HEK293 (cell line): ENCODE data around the gene FGF6.
"Not testable (repeated sequence)": the region's sequence is repeated elsewhere in the genome, so short reads cannot be mapped to it uniquely, and the experiment has no call there.

ENCODE experiments used
- CTCF ChIA-PET: fragments of 350-600 bp; formaldehyde crosslinking; extraction: SDS; loops from one replicate; lab custom pipeline; 2021; ENCODE audit warnings: antibody characterized with exemption; lab: Yijun Ruan, JAX
- POLR2A ChIA-PET: fragments of 300-600 bp; formaldehyde crosslinking; extraction: SDS; loops from one replicate; lab custom pipeline; 2020; ENCODE audit warnings: antibody characterized with exemption, inconsistent platforms; lab: Yijun Ruan, JAX
- H3K27ac ChIP-seq: fragments of 200-500 bp; sonication (Bioruptor generic); 2 replicates; pipeline ENCODE4 v1.5.1; 2014; ENCODE audit warnings: low read depth, low read length, control low read depth, inconsistent platforms; ENCODE audit errors: extremely low read depth
- H3K36me3 ChIP-seq, 2 experiments: fragments of 200-500 bp in 1 of 2; sonication (Bioruptor generic) in 1 of 2; 1 replicate in 1 of 2; 2 replicates in 1 of 2; pipeline ENCODE4 v1.5.1; 2014 to 2017; ENCODE audit warnings: inconsistent platforms in 2 of 2, low read length in 2 of 2; ENCODE audit not compliant: control insufficient read depth in 2 of 2, insufficient read depth in 1 of 2
- H3K4me1 ChIP-seq: fragments of 200-500 bp; sonication (Bioruptor generic); 2 replicates; pipeline ENCODE4 v1.5.1; 2014; ENCODE audit warnings: mild to moderate bottlenecking, low read length, inconsistent platforms; ENCODE audit not compliant: control insufficient read depth, insufficient read depth
- H3K4me3 ChIP-seq: 2 replicates; pipeline ENCODE4 v1.5.1; 2011; ENCODE audit warnings: low read depth, mild to moderate bottlenecking, control low read depth, low read length, moderate library complexity
- H3K9me3 ChIP-seq: fragments of 200-500 bp; sonication (Bioruptor generic); 2 replicates; pipeline ENCODE4 v1.5.1; 2014; ENCODE audit warnings: low read depth, low read length, inconsistent platforms; ENCODE audit not compliant: control insufficient read depth, insufficient read depth
- AEBP2 ChIP-seq: fragments of 450-650 bp; formaldehyde crosslinking; IDR thresholded peaks from 2 replicates; pipeline ENCODE4 v1.5.1; 2016; ENCODE audit warnings: missing biosample characterization, missing genetic modification characterization, borderline replicate concordance
- GLIS2 ChIP-seq: fragments of 450-650 bp; formaldehyde crosslinking; IDR thresholded peaks from 2 replicates; pipeline ENCODE4 v1.5.1; 2016; ENCODE audit warnings: missing biosample characterization, missing genetic modification characterization
- HOXC10 ChIP-seq: sonication (generic); formaldehyde crosslinking; IDR thresholded peaks from 2 replicates; pipeline ENCODE4 v1.8.1; 2023; ENCODE audit warnings: mild to moderate bottlenecking, missing genetic modification reagents
- KLF1 ChIP-seq: fragments of 450-650 bp; formaldehyde crosslinking; IDR thresholded peaks from 2 replicates; pipeline ENCODE4 v1.5.1; 2016; ENCODE audit warnings: missing biosample characterization, missing genetic modification characterization
- KLF9 ChIP-seq: fragments of 450-650 bp; formaldehyde crosslinking; IDR thresholded peaks from 2 replicates; pipeline ENCODE4 v1.5.1; 2016; ENCODE audit warnings: missing biosample characterization, missing genetic modification characterization, low read depth
- ZBTB8A ChIP-seq: fragments of 450-650 bp; formaldehyde crosslinking; IDR thresholded peaks from 2 replicates; pipeline ENCODE4 v1.5.1; 2016; ENCODE audit warnings: missing biosample characterization, missing genetic modification characterization
- ZEB2 ChIP-seq: fragments of 450-650 bp; formaldehyde crosslinking; IDR thresholded peaks from 2 replicates; pipeline ENCODE4 v1.5.1; 2016; ENCODE audit warnings: missing biosample characterization, missing genetic modification characterization
- ZNF146 ChIP-seq: fragments of 450-650 bp; formaldehyde crosslinking; IDR thresholded peaks from 2 replicates; pipeline ENCODE4 v1.5.1; 2016; ENCODE audit warnings: missing biosample characterization, missing genetic modification characterization
- ZNF148 ChIP-seq: fragments of 450-650 bp; formaldehyde crosslinking; IDR thresholded peaks from 2 replicates; pipeline ENCODE4 v1.5.0; 2017; ENCODE audit warnings: missing biosample characterization, missing genetic modification characterization, borderline replicate concordance
- ZNF174 ChIP-seq: fragments of 450-650 bp; formaldehyde crosslinking; IDR thresholded peaks from 2 replicates; pipeline ENCODE4 v1.5.0; 2017; ENCODE audit warnings: missing biosample characterization, mild to moderate bottlenecking, missing genetic modification characterization
- ZNF280D ChIP-seq: fragments of 450-650 bp; formaldehyde crosslinking; IDR thresholded peaks from 2 replicates; pipeline ENCODE4 v1.5.1; 2016; ENCODE audit warnings: missing biosample characterization, missing genetic modification characterization
- ZNF544 ChIP-seq: fragments of 450-650 bp; formaldehyde crosslinking; IDR thresholded peaks from 2 replicates; pipeline ENCODE4 v1.5.0; 2017; ENCODE audit warnings: missing biosample characterization, missing genetic modification characterization
- ZNF571 ChIP-seq: fragments of 450-650 bp; formaldehyde crosslinking; IDR thresholded peaks from 2 replicates; pipeline ENCODE4 v1.5.0; 2017; ENCODE audit warnings: missing biosample characterization, missing genetic modification characterization
- ZNF580 ChIP-seq: fragments of 450-650 bp; formaldehyde crosslinking; IDR thresholded peaks from 2 replicates; pipeline ENCODE4 v1.5.1; 2016; ENCODE audit warnings: missing biosample characterization, missing genetic modification characterization
- ZNF629 ChIP-seq: fragments of 450-650 bp; formaldehyde crosslinking; IDR thresholded peaks from 2 replicates; pipeline ENCODE4 v1.5.1; 2017; ENCODE audit warnings: missing biosample characterization, missing genetic modification characterization
- ZNF639 ChIP-seq: fragments of 450-650 bp; formaldehyde crosslinking; IDR thresholded peaks from 2 replicates; pipeline ENCODE4 v1.5.1; 2016; ENCODE audit warnings: missing biosample characterization, missing genetic modification characterization
- ZNF747 ChIP-seq: fragments of 450-650 bp; formaldehyde crosslinking; IDR thresholded peaks from 2 replicates; pipeline ENCODE4 v1.5.1; 2016; ENCODE audit warnings: missing biosample characterization, missing genetic modification characterization
- ZNF791 ChIP-seq: fragments of 450-650 bp; formaldehyde crosslinking; IDR thresholded peaks from 2 replicates; pipeline ENCODE4 v1.5.1; 2016; ENCODE audit warnings: missing biosample characterization, missing genetic modification characterization
- ZSCAN16 ChIP-seq: fragments of 450-650 bp; formaldehyde crosslinking; IDR thresholded peaks from 2 replicates; pipeline ENCODE4 v1.5.1; 2016; ENCODE audit warnings: missing biosample characterization, missing genetic modification characterization

FGF6 gene

GRCh38 chr12:4412056-4412455 is 33.6 kb downstream of the FGF6 start:
- no peaks in the 10 kb centered on the region for H3K36me3 ChIP-seq
- POLR2A ChIA-PET, result no interaction called here
- CTCF ChIA-PET, result interaction anchor here (0.7 to 1.4 kb wide), 4 partner anchors 9 to 407 kb away, joined by 3 to 6 read pairs (median 4); no protein-coding TSS in a partner anchor
- H3K4me1 ChIP-seq, result no peaks in the 10 kb centered on the region
- H3K9me3 ChIP-seq, result no peaks in the 10 kb centered on the region
- H3K4me3 ChIP-seq, result no peak overlapping the region
- TF ChIP-seq GLIS2 (tag by site-specific recombination), result no peak
- TF ChIP-seq ZNF580 (tag by site-specific recombination), result no peak
- TF ChIP-seq AEBP2 (tag by site-specific recombination), result no peak
- TF ChIP-seq ZNF146 (tag by site-specific recombination), result no peak
- no peak overlapping the region for H3K27ac ChIP-seq

GRCh38 chr12:4407136-4407535 is 38.5 kb downstream of the FGF6 start:
- Histone ChIP-seq H3K27ac (no peak overlapping the region), H3K36me3 (no peaks in the 10 kb centered on the region), H3K4me3 (no peak overlapping the region), H3K4me1 (no peaks in the 10 kb centered on the region), H3K9me3 (no peaks in the 10 kb centered on the region)
- ChIA-PET CTCF (no interaction called here), POLR2A (no interaction called here)
- TF ChIP-seq ZNF747 (tag by site-specific recombination) (no peak), ZNF544 (tag by site-specific recombination) (no peak), HOXC10 (CRISPR knock-in tag) (no peak), ZNF791 (tag by site-specific recombination) (no peak), GLIS2 (tag by site-specific recombination) (no peak), ZNF639 (tag by site-specific recombination) (no peak), ZEB2 (no peak), ZNF571 (tag by site-specific recombination) (no peak), ZBTB8A (tag by site-specific recombination) (no peak), ZNF629 (tag by site-specific recombination) (no peak), ZSCAN16 (no peak), ZNF280D (tag by site-specific recombination) (no peak), KLF9 (tag by site-specific recombination) (no peak), KLF1 (tag by site-specific recombination) (no peak), ZNF148 (tag by site-specific recombination) (no peak), ZNF174 (no peak)
- TF ChIP-seq, all 188 proteins: peak for 0

GRCh38 chr12:4404877-4405637 is 40.6 kb downstream of the FGF6 start:
- H3K4me3 ChIP-seq, H3K27ac ChIP-seq, H3K9me3 ChIP-seq, POLR2A ChIA-PET, H3K36me3 ChIP-seq, H3K4me1 ChIP-seq: not testable (repeated sequence)
- CTCF ChIA-PET, result interaction anchor here (1.1 kb wide), 1 partner anchor 15 kb away, joined by 4 read pairs; no protein-coding TSS in a partner anchor
